ENCODE measurements around the gene PRDM7.
"Not testable (repeated sequence)": the region's sequence is repeated elsewhere in the genome, so short reads cannot be mapped to it uniquely, and the experiment has no call there.

The PRDM7 gene

DNA sequence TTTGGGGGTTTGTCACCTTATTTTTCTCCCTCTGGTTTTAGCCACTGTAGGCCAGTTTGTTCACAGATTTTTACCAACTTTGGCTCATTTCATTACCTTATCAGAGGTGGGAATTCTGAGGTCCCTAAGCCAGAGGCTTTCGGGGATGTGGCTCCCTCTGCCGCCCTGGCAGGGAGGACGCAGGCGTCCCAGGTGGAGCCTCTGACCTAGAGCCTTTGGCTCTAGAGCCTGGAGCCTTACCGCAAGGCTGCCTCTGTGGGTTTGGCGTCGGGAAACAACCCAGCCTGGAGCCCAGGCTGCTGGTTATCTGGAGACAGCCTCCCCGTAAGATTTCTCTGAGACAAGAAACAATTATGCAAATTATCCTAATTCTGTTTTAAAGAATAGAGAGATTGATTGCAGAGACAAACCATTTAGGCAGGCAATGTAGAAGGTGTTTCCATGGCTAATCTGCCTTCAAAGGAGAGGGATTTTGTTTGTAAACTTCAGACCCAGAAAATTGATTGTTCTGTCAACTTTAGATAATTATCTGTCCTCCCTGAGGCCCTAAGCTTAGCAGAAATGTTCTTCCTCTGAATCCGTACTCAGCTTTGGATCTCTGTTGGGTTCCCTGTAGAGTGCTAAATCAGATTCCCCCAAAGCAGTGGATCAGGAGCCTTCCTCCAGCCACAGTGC is 20.0 kb upstream of the PRDM7 start:
- peaks cover 24 to 43% of the 10 kb centered on the region in 2 experiments for H3K4me1 ChIP-seq (ENCODE audit: control insufficient read depth in 1 of 2, insufficient read depth in 1 of 2, low read depth in 1 of 2, low read length in 1 of 2)
- not testable (repeated sequence) for H3K9me3 ChIP-seq
- peak overlapping the region; percentile 94 for H3K27ac ChIP-seq

DNA sequence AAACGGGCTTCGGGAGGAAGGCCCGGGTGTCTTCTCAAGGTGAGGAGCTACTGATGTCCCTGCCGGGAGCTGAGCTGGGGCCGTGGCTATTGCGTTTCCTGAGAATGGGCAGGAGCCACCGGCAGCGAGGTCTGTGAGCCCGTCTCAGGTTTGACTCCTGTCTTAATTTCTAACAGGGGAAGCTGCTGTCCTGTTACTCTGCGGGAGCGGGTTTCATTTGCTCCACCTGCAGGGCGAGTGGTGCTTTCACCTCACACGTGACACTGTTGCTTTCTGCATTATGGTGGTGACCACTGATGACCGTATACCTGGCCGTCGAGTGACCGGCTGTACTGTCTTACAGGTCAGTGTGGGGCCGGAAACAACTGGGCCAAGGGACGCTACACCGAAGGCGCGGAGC is 17.7 kb upstream of the PRDM7 start:
- not testable (repeated sequence) for H3K27me3 ChIP-seq; H3K9me3 ChIP-seq; H3K36me3 ChIP-seq; H3K4me3 ChIP-seq (ENCODE audit: low read depth in 1 of 2, low read length in 1 of 2); H3K27ac ChIP-seq
- H3K4me1 ChIP-seq (ENCODE audit: control insufficient read depth in 1 of 2, insufficient read depth in 1 of 2, low read depth in 1 of 2, low read length in 1 of 2): peaks cover 23 to 34% of the 10 kb centered on the region in 2 experiments

More for the DNA sequence above, 20.0 kb upstream of the PRDM7 start:
- H3K27me3 ChIP-seq; H3K36me3 ChIP-seq; H3K4me3 ChIP-seq (ENCODE audit: low read depth in 1 of 2, low read length in 1 of 2): not testable (repeated sequence)

DNA sequence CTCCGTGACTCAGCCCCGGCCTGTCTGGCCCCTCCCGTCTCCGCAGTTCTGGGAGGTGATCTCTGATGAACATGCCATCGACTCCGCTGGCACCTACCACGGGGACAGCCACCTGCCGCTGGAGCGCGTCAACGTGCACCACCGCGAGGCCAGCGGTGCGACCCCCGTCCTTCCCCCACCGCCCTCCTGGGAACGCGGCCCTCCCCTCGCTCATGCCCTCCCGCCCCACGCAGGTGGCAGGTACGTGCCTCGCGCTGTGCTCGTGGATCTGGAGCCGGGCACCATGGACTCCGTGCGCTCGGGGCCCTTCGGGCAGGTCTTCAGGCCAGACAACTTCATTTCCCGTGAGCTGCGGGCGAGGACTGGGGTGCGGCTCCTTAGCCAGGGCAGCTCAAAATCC is 17.2 kb upstream of the PRDM7 start:
- H3K27ac ChIP-seq; H3K4me3 ChIP-seq (ENCODE audit: low read depth in 1 of 2, low read length in 1 of 2); H3K9me3 ChIP-seq; H3K27me3 ChIP-seq; H3K36me3 ChIP-seq: not testable (repeated sequence)
- peaks cover 18 to 29% of the 10 kb centered on the region in 2 experiments for H3K4me1 ChIP-seq (ENCODE audit: control insufficient read depth in 1 of 2, insufficient read depth in 1 of 2, low read depth in 1 of 2, low read length in 1 of 2)

DNA sequence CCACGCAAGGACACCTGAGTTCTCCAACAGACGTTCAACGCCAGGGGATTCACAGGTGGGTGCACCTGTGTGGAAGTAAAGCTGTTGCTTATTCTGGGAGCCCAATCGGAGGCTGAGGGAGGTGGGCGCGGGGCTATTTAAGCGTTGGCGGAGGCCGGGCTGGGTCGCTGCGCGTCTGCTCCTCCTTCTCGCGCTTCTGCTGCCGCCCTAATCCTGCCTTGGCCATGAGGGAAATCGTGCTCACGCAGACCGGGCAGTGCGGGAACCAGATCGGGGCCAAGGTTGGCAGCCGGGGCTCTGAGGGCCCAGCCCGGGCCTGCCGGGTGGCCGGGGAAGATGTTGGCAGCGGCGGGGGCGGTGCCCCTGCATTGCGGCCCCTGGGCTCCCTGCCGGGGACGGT is 16.7 kb upstream of the PRDM7 start:
- H3K36me3 ChIP-seq; H3K27me3 ChIP-seq; H3K4me3 ChIP-seq (ENCODE audit: low read depth in 1 of 2, low read length in 1 of 2); H3K9me3 ChIP-seq; H3K27ac ChIP-seq: not testable (repeated sequence)
- peaks cover 17 to 27% of the 10 kb centered on the region in 2 experiments for H3K4me1 ChIP-seq (ENCODE audit: control insufficient read depth in 1 of 2, insufficient read depth in 1 of 2, low read depth in 1 of 2, low read length in 1 of 2)

DNA sequence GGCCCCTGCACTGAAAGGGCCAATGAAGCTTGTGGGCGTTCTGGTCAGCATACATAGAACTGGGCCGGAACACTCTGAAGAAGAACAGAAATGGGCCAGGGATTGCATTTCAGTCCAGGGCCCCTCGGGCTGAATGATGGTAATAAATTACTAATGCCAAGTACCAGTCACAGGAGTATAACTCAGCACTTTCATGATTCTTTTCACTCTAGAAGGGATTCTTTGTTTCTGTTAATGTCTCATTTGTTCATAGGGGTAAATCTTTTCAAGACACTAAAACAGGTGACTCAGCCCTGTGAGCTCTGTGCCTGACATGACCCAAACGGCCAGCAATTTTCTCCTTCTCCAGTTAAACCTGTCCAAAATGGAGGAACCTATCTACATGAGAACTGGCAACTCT is 15.7 kb upstream of the PRDM7 start:
- peaks cover 12 to 18% of the 10 kb centered on the region in 2 experiments for H3K4me1 ChIP-seq (ENCODE audit: control insufficient read depth in 1 of 2, insufficient read depth in 1 of 2, low read depth in 1 of 2, low read length in 1 of 2)
- H3K27ac ChIP-seq, H3K27me3 ChIP-seq: not testable (repeated sequence)

DNA sequence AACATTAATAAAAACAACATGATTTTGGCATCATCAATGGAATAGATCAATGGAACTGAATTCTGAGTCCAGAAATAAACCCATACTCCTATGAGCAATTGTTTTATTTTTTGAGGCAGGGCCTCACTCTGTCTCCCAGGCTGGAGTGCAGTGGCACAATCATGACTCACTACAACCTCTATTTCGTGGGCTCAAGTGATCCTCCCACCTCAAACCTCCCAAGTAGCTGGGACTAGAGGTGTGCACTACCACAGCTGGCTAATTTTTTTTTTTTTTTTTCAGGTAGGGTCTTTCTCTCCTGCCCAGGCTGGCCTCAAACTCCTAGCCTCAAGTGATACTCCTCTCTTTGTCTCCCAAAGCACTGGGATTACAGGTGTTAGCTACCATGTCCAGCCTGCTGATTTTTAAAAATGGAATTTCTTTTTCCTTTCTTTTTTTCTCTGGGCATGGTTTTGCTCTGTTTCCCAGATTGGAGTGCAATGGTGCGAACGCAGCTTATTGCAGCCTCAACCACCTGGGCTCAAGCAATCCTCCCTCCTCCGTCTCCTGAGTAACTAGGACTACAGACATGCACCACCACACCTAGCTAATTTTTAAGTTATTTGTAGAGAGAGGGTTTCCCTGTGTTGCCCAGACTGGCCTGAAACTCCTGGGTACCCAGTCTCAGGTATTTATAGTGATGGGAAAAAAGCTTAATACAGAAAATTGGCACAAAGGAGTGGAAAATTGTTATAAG is 7.3 kb upstream of the PRDM7 start:
- Histone ChIP-seq H3K27ac (no peak overlapping the region), H3K27me3 (no peaks in the 10 kb centered on the region), H3K4me3 (ENCODE audit: low read depth in 1 of 2, low read length in 1 of 2) (no peak overlapping the region), H3K9me3 (no peaks in the 10 kb centered on the region), H3K36me3 (no peaks in the 10 kb centered on the region), H3K4me1 (ENCODE audit: control insufficient read depth in 1 of 2, insufficient read depth in 1 of 2, low read depth in 1 of 2, low read length in 1 of 2) (peaks cover 33 to 49% of the 10 kb centered on the region in 2 experiments)
- TF ChIP-seq, protein P1, sequence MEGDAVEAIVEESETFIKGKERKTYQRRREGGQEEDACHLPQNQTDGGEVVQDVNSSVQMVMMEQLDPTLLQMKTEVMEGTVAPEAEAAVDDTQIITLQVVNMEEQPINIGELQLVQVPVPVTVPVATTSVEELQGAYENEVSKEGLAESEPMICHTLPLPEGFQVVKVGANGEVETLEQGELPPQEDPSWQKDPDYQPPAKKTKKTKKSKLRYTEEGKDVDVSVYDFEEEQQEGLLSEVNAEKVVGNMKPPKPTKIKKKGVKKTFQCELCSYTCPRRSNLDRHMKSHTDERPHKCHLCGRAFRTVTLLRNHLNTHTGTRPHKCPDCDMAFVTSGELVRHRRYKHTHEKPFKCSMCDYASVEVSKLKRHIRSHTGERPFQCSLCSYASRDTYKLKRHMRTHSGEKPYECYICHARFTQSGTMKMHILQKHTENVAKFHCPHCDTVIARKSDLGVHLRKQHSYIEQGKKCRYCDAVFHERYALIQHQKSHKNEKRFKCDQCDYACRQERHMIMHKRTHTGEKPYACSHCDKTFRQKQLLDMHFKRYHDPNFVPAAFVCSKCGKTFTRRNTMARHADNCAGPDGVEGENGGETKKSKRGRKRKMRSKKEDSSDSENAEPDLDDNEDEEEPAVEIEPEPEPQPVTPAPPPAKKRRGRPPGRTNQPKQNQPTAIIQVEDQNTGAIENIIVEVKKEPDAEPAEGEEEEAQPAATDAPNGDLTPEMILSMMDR (IDR thresholded peaks at IDR 0.05): no peak

More for the DNA sequence above, 15.7 kb upstream of the PRDM7 start:
- not testable (repeated sequence) for H3K9me3 ChIP-seq; H3K4me3 ChIP-seq (ENCODE audit: low read depth in 1 of 2, low read length in 1 of 2); H3K36me3 ChIP-seq

DNA sequence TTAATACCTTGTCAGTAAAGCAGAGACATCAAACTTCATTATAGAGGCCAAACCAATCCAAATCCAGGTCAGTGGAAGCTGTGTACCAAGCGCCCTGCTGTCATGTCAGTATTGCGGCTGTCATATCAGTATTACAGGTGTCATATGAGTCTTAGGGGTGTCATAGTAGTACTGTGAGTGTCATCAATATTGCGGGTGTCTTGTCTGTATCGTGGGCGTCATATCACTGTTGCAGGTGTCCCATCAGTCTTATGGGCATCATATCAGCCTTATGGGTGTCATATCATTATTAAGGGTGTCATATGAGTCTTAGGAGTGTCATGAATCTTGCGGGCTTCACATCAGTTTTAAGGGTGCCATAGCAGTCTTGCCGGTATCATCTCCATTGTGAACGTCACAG is 6.0 kb upstream of the PRDM7 start:
- TF ChIP-seq, protein P1 (IDR thresholded peaks at IDR 0.05): no peak
- Histone ChIP-seq H3K27me3 (no peaks in the 10 kb centered on the region), H3K36me3 (no peaks in the 10 kb centered on the region), H3K27ac (peak overlapping the region; percentile 31), H3K9me3 (no peaks in the 10 kb centered on the region), H3K4me1 (ENCODE audit: control insufficient read depth in 1 of 2, insufficient read depth in 1 of 2, low read depth in 1 of 2, low read length in 1 of 2) (peaks cover 39 to 57% of the 10 kb centered on the region in 2 experiments), H3K4me3 (ENCODE audit: low read depth in 1 of 2, low read length in 1 of 2) (no peak overlapping the region)

DNA sequence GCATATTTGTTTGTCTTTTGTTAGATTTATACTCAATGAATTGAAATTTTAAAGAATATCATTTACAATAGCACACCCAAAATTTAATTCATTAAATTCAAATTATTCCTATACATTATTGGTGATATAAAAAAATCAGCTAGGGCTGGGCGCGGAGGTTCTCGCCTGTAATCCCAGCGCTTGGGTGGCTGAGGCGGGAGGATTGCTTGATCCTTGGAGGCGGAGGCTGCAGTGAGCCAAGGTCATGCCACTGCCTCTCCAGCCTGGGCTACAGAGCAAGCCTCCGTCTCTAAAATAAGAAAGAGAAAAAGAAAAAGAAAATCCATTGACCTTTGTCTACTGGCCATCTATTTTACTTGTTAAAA is 4.5 kb upstream of the PRDM7 start:
- H3K27ac ChIP-seq: peak overlapping the region; percentile 81
- H3K9me3 ChIP-seq: no peaks in the 10 kb centered on the region
- peak overlapping the region; percentile 68 to 80 for H3K4me3 ChIP-seq (ENCODE audit: low read depth in 1 of 2, low read length in 1 of 2)
- H3K4me1 ChIP-seq (ENCODE audit: control insufficient read depth in 1 of 2, insufficient read depth in 1 of 2, low read depth in 1 of 2, low read length in 1 of 2): peaks cover 50 to 68% of the 10 kb centered on the region in 2 experiments
- TF ChIP-seq, protein P1 (IDR thresholded peaks at IDR 0.05): no peak
- H3K36me3 ChIP-seq: no peaks in the 10 kb centered on the region
- no peaks in the 10 kb centered on the region for H3K27me3 ChIP-seq

Data from neutrophil (primary cell).